PC-9 (cell line): ENCODE measurements around the gene CERS5. TPM values are rescaled to one million over a fixed set of nuclear protein-coding genes. Genes with fewer than 3 reads are reported as not detected.

ENCODE experiments used
- BruUV-seq: library from RNA; stranded (reverse); fragments of 400-500 nt; replicated peaks from 2 replicates; lab custom pipeline; 2021; lab: Mats Ljungman, UMichigan
- CTCF ChIA-PET: fragments of 300-600 bp; sonication (Branson Sonifier 250); formaldehyde crosslinking; loops from one replicate; lab custom pipeline; 2022; ENCODE audit warnings: antibody characterized with exemption; lab: Charles Lee
- POLR2A ChIA-PET: fragments of 300-600 bp; sonication (Branson Sonifier 250); formaldehyde crosslinking; loops from one replicate; lab custom pipeline; 2022; ENCODE audit warnings: antibody characterized with exemption; ENCODE audit not compliant: unreplicated experiment; lab: Charles Lee
- DNase-seq, 2 experiments: peaks; one replicate each; pipeline versions ENCODE4 v3.0.0 to v3.0.0-alpha.2; 2015 to 2022; ENCODE audit warnings: mixed read lengths in 1 of 2
- H2AFZ ChIP-seq: fragments of 200-600 bp; sonication (generic); 2 replicates; pipeline ENCODE4 v1.8.1; 2017; ENCODE audit warnings: antibody characterized with exemption
- H3F3A ChIP-seq: fragments of 200-600 bp; sonication (generic); 2 replicates; pipeline ENCODE4 v1.8.1; 2017; ENCODE audit warnings: antibody characterized with exemption, mild to moderate bottlenecking, low read depth; ENCODE audit not compliant: insufficient read depth
- H3K27ac ChIP-seq: fragments of 200-600 bp; sonication (generic); 2 replicates; pipeline ENCODE4 v1.6.1; 2016; ENCODE audit warnings: mixed run types
- H3K27me3 ChIP-seq: fragments of 200-600 bp; sonication (generic); 2 replicates; pipeline ENCODE4 v1.6.1; 2016; ENCODE audit warnings: low read depth, mixed run types; ENCODE audit not compliant: insufficient read depth
- H3K36me3 ChIP-seq: fragments of 200-600 bp; sonication (generic); 2 replicates; pipeline ENCODE4 v1.6.1; 2016; ENCODE audit warnings: low read depth, mixed run types
- H3K4me1 ChIP-seq: fragments of 200-600 bp; sonication (generic); replicated peaks from 2 replicates; pipeline ENCODE4 v1.6.1; 2016; ENCODE audit warnings: mixed run types; ENCODE audit not compliant: insufficient read depth
- H3K4me2 ChIP-seq: fragments of 200-600 bp; sonication (generic); 2 replicates; pipeline ENCODE4 v1.6.1; 2017; ENCODE audit warnings: mixed run types
- H3K4me3 ChIP-seq: fragments of 200-600 bp; sonication (generic); 2 replicates; pipeline ENCODE4 v1.6.1; 2016; ENCODE audit warnings: mixed run types
- H3K79me2 ChIP-seq: fragments of 200-600 bp; sonication (generic); 2 replicates; pipeline ENCODE4 v1.6.1; 2017; ENCODE audit warnings: low read depth, mixed run types
- H3K9me2 ChIP-seq: fragments of 200-600 bp; sonication (generic); 2 replicates; pipeline ENCODE4 v1.8.1; 2017; ENCODE audit warnings: mild to moderate bottlenecking; ENCODE audit not compliant: insufficient read depth
- H3K9me3 ChIP-seq: fragments of 200-600 bp; sonication (generic); 2 replicates; pipeline ENCODE4 v1.8.1; 2016; ENCODE audit warnings: low read depth; ENCODE audit not compliant: insufficient read depth
- H4K20me1 ChIP-seq: fragments of 200-600 bp; sonication (generic); 2 replicates; pipeline ENCODE4 v1.8.1; 2017; ENCODE audit not compliant: insufficient read depth
- CTCF ChIP-seq: fragments of 200-600 bp; sonication (generic); conservative IDR thresholded peaks from 2 replicates; pipeline ENCODE4 v1.6.1; 2017; ENCODE audit warnings: mixed run types, antibody characterized with exemption, mild to moderate bottlenecking, moderate library complexity
- EZH2 ChIP-seq: fragments of 200-600 bp; sonication (generic); IDR thresholded peaks from 2 replicates; pipeline ENCODE4 v1.8.0; 2017; ENCODE audit warnings: antibody characterized with exemption, low read depth
- intact Hi-C: fragments of 100-400 bp; cut with micrococcal nuclease; formaldehyde crosslinking; loops from one replicate; pipeline ENCODE4 v1.10.0; 2022; ENCODE audit not compliant: unreplicated experiment
- total RNA-seq: library from RNA; stranded (reverse); gene quantifications from 2 replicates; pipeline ENCODE4 v1.2.3, GENCODE V29; 2021

CERS5 gene
- total RNA-seq, 1 experiment from 2014 or later, result 33.0 TPM

DNA sequence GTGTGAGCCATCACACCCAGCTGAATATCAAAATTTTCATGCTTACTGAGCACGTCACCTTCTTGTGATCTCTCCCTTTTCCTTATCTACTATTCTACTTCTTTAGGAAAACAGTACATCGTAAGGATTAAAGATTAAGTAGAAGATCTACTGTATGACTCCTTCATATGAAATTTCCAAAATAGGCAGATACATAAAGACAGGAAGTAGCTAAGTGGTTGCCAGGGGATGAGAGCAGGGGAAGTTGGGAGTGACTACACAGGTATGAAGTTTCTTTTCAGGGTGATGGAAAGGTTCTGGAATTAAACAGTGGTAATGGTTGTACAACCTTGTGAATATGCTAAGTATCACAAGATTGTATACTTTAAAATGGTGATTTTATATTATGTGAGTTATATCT is 36.5 kb upstream of the CERS5 start:
- Histone ChIP-seq H3K4me3 (no peak overlapping the region), H3K36me3 (peaks cover 24% of the 10 kb centered on the region), H3K4me2 (peak overlapping the region; percentile 81), H3K4me1 (peaks cover 55% of the 10 kb centered on the region), H3K9me3 (no peaks in the 10 kb centered on the region), H3K27ac (peak overlapping the region; percentile 100), H4K20me1 (no peaks in the 10 kb centered on the region), H3K79me2 (peaks cover 13% of the 10 kb centered on the region), H3K27me3 (no peaks in the 10 kb centered on the region), H2AFZ (no peak overlapping the region), H3K9me2 (no peaks in the 10 kb centered on the region), H3F3A (peaks cover 53% of the 10 kb centered on the region)
- ChIA-PET CTCF (no interaction called here), POLR2A (interaction anchor here (0.6 kb wide), 3 partner anchors 18 to 72 kb away, joined by 4 to 7 read pairs (median 5); no protein-coding TSS in a partner anchor)
- TF ChIP-seq CTCF, result no peak
- TF ChIP-seq EZH2, result no peak
- BruUV-seq, result no TSS peak
- intact Hi-C loops, result loop anchor here (2.0 to 5.0 kb wide), 2 partner anchors 39 to 109 kb away; no protein-coding TSS in a partner anchor
- DNase-seq, result peak in 1 of 2 experiments; percentile 59

DNA sequence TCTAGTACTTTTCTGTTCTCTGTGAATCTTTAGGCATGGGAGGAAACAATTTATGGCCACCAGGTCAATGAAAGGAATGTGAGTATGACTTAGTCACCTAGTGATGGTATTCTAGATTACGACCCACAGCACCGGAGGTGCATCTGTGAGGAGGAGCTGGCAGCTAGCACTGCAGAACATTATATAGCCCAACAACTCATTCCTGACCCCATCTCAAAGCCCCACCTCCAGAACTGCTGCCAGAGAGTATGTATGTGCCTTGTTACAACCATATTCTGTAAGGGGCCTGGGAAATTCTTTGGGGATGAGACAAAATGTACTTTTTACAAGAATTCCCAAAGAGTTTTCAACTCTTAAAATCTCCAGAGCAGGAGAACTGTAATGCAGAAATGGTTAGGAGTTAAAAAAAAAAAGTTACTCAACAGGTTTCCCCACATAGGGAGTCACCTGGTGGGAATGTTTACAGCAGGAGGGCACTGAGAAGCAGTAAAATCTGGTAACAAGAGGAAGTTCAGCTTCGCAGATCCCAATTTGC is 34.9 kb upstream of the CERS5 start:
- intact Hi-C loops, result loop anchor here (1.0 to 5.0 kb wide), 5 partner anchors 16 to 199 kb away; partner anchors contain the start of gene LARP4
- Histone ChIP-seq H2AFZ (no peak overlapping the region), H3K9me2 (no peaks in the 10 kb centered on the region), H3K9me3 (no peaks in the 10 kb centered on the region), H3K36me3 (peaks cover 37% of the 10 kb centered on the region), H3F3A (peaks cover 60% of the 10 kb centered on the region), H3K79me2 (peaks cover 13% of the 10 kb centered on the region), H4K20me1 (no peaks in the 10 kb centered on the region), H3K4me1 (peaks cover 59% of the 10 kb centered on the region), H3K27ac (peak overlapping the region; percentile 100), H3K4me3 (peak overlapping the region; percentile 54; the same call in 1 of the 2 replicates), H3K27me3 (no peaks in the 10 kb centered on the region), H3K4me2 (peak overlapping the region; percentile 81)
- TF ChIP-seq CTCF (no peak), EZH2 (no peak)
- no TSS peak for BruUV-seq
- ChIA-PET CTCF (interaction anchor here (0.6 kb wide), 1 partner anchor 44 kb away, joined by 4 read pairs; no protein-coding TSS in a partner anchor), POLR2A (interaction anchor here (0.6 to 1.1 kb wide), 8 partner anchors 10 to 92 kb away, joined by 3 to 11 read pairs (median 5); partner anchors contain the start of genes CERS5 and LIMA1)
- DNase-seq, result peak; percentile 75 to 96

GRCh38 chr12:50200552-50201273 is 33.5 kb upstream of the CERS5 start:
- BruUV-seq, result no TSS peak
- DNase-seq, result peak; percentile 18 to 86
- no peaks in the 10 kb centered on the region for H3K9me3 ChIP-seq
- H3K27ac ChIP-seq, result peak overlapping the region; percentile 100
- H3K79me2 ChIP-seq, result peaks cover 13% of the 10 kb centered on the region
- peak overlapping the region; percentile 81 for H3K4me2 ChIP-seq
- TF ChIP-seq CTCF (no peak), EZH2 (no peak)
- CTCF ChIA-PET, result interaction anchor here (0.6 to 1.3 kb wide), 2 partner anchors 24 to 89 kb away, joined by 4 read pairs; partner anchors contain the start of gene COX14
- H4K20me1 ChIP-seq, result no peaks in the 10 kb centered on the region
- H3K4me1 ChIP-seq, result peaks cover 62% of the 10 kb centered on the region
- H3K27me3 ChIP-seq, result no peaks in the 10 kb centered on the region
- POLR2A ChIA-PET, result interaction anchor here (0.5 to 1.3 kb wide), 5 partner anchors 20 to 971 kb away, joined by 3 to 8 read pairs (median 4); partner anchors contain the start of gene LIMA1
- peaks cover 69% of the 10 kb centered on the region for H3F3A ChIP-seq
- H3K9me2 ChIP-seq, result no peaks in the 10 kb centered on the region
- H3K4me3 ChIP-seq, result no peak overlapping the region; the same call in 1 of the 2 replicates
- no peak overlapping the region for H2AFZ ChIP-seq
- intact Hi-C loops, result loop anchor here (2.0 to 5.0 kb wide), 2 partner anchors 112 to 200 kb away; partner anchors contain the start of gene LARP4
- peaks cover 37% of the 10 kb centered on the region for H3K36me3 ChIP-seq
